Measurements from ENCODE around the gene NT5E. TPM values are rescaled to one million over a fixed set of nuclear protein-coding genes. Genes with fewer than 3 reads are reported as not detected.

NT5E gene
- total RNA-seq, 1 experiment from 2014 or later: 0.52 TPM

DNA sequence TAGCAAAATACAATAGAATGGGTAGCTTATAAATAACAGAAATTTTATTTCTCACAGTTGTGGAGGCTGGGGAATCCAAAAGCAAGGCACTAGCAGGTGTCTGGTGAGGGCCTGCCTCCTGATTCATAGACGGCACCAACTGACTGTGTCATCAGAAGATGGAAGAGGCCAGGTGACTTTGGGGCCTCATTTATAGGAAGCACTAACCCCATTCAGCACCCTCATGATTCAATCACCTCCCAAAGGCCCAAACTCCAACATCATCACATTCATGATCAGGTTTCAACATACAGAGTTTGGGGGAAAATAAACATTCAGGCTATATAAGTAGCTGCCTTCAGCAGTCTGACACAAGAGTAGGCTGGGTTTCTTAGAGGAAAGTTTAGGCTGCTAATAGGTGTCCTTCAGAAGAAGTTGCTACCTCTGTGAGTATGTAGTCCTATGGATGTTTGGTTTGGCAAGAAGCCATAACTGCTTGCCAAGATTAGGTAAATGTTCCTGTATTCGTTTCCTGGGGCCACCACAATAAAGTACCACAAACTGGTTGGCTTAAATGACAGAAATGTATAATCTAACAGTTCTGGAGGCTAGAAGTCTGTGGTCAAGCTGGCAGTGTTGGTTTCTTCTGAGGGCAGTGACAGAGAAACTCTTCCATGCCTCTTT lies 48.8 kb downstream of the NT5E start:
- H3T11ph ChIP-seq (ENCODE audit: low read length): no peak overlapping the region

More for the DNA sequence above, 48.8 kb downstream of the NT5E start:
- no peak overlapping the region for H3K23ac ChIP-seq (ENCODE audit: insufficient read length, low read depth, low read length)
- H4K5ac ChIP-seq (ENCODE audit: insufficient read length, low read depth, low read length): no peak overlapping the region
- H3K27ac ChIP-seq (ENCODE audit: insufficient read length, low read depth, low read length): no peak overlapping the region
- H3K79me2 ChIP-seq (ENCODE audit: insufficient read depth, low read length): no peaks in the 10 kb centered on the region
- no peaks in the 10 kb centered on the region for H3K23me2 ChIP-seq (ENCODE audit: insufficient read length, low read depth, low read length, poor library complexity, severe bottlenecking)
- H3K79me1 ChIP-seq (ENCODE audit: insufficient read depth, low read depth, low read length, poor library complexity, severe bottlenecking): no peaks in the 10 kb centered on the region
- H3K4me1 ChIP-seq (ENCODE audit: insufficient read depth, low read length): no peaks in the 10 kb centered on the region
- H2BK20ac ChIP-seq (ENCODE audit: low read depth, low read length, poor library complexity, severe bottlenecking): no peak overlapping the region
- no peak overlapping the region for H4K8ac ChIP-seq (replicated peaks; ENCODE audit: insufficient read length, low read depth, low read length)
- H2AFZ ChIP-seq (ENCODE audit: low read length): no peak overlapping the region
- no peak overlapping the region for H3K27ac Mint-ChIP-seq
- no peaks in the 10 kb centered on the region for H3K27me3 Mint-ChIP-seq (ENCODE audit: low read depth)
- H3K4me1 Mint-ChIP-seq: no peaks in the 10 kb centered on the region
- H3K36me3 Mint-ChIP-seq (ENCODE audit: insufficient read depth in 1 of 3, low read depth in 3 of 3): peaks cover 5 to 23% (median 10%) of the 10 kb centered on the region in 3 experiments; a peak in 6 of 7 replicates
- H3K27me3 ChIP-seq (ENCODE audit: insufficient read depth, low read length): no peaks in the 10 kb centered on the region
- H2BK120ac ChIP-seq (ENCODE audit: low read depth, low read length, poor library complexity, severe bottlenecking): no peak overlapping the region
- no peak overlapping the region for H2BK5ac ChIP-seq (ENCODE audit: insufficient read length, low read length)
- no peak overlapping the region for H3K56ac ChIP-seq (ENCODE audit: insufficient read length, low read depth, low read length)
- H4K20me1 ChIP-seq (ENCODE audit: control insufficient read depth, insufficient read depth, insufficient read length): no peaks in the 10 kb centered on the region
- H3K4me2 ChIP-seq (ENCODE audit: insufficient read depth, insufficient read length, low read length): no peak overlapping the region
- no peak for DNase-seq
- no peak overlapping the region for H3K9ac ChIP-seq (ENCODE audit: extremely low read depth, insufficient read length, low read length)
- no peak overlapping the region for H2BK15ac ChIP-seq (ENCODE audit: low read depth, low read length)
- no peak overlapping the region for H3K14ac ChIP-seq (ENCODE audit: insufficient read depth, low read length)
- no peaks in the 10 kb centered on the region for H3K9me3 ChIP-seq (ENCODE audit: control insufficient read depth, low read depth, low read length)
- TF ChIP-seq, protein P1, sequence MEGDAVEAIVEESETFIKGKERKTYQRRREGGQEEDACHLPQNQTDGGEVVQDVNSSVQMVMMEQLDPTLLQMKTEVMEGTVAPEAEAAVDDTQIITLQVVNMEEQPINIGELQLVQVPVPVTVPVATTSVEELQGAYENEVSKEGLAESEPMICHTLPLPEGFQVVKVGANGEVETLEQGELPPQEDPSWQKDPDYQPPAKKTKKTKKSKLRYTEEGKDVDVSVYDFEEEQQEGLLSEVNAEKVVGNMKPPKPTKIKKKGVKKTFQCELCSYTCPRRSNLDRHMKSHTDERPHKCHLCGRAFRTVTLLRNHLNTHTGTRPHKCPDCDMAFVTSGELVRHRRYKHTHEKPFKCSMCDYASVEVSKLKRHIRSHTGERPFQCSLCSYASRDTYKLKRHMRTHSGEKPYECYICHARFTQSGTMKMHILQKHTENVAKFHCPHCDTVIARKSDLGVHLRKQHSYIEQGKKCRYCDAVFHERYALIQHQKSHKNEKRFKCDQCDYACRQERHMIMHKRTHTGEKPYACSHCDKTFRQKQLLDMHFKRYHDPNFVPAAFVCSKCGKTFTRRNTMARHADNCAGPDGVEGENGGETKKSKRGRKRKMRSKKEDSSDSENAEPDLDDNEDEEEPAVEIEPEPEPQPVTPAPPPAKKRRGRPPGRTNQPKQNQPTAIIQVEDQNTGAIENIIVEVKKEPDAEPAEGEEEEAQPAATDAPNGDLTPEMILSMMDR (conservative IDR thresholded peaks at IDR 0.05): no peak
- H3K4ac ChIP-seq (ENCODE audit: low read depth, low read length): no peak overlapping the region
- H3K18ac ChIP-seq (ENCODE audit: insufficient read length, low read depth, low read length): no peak overlapping the region
- H2BK12ac ChIP-seq (ENCODE audit: insufficient read length, low read depth, low read length): no peak overlapping the region
- no CpG with 5 or more reads among the region's 2 CpGs for WGBS (ENCODE audit: extremely low coverage, insufficient read length, low lambda C conversion rate)
- peaks cover 22 to 23% of the 10 kb centered on the region in 2 experiments for H3K9me3 Mint-ChIP-seq
- H3K4me3 Mint-ChIP-seq: no peak overlapping the region
- no peak overlapping the region for H2AK5ac ChIP-seq (ENCODE audit: insufficient read length, low read length)
- no peak overlapping the region for H4K91ac ChIP-seq (ENCODE audit: insufficient read length, low read depth, low read length)
